HG02678 (cell line): Measurements from ENCODE around the gene TSKU.
"Not testable (repeated sequence)": the region's sequence is repeated elsewhere in the genome, so short reads cannot be mapped to it uniquely, and the experiment has no call there.

ENCODE experiments used
- ATAC-seq: cut with Tn5 transposase; IDR thresholded peaks from one replicate; pipeline ENCODE4 v1.9.1; 2021; ENCODE audit warnings: mild to moderate bottlenecking, moderate library complexity; ENCODE audit not compliant: unreplicated experiment

The TSKU gene

GRCh38 chr11:76799066-76799804 is 16.1 kb downstream of the TSKU start:
- ATAC-seq: peak; percentile 88

DNA sequence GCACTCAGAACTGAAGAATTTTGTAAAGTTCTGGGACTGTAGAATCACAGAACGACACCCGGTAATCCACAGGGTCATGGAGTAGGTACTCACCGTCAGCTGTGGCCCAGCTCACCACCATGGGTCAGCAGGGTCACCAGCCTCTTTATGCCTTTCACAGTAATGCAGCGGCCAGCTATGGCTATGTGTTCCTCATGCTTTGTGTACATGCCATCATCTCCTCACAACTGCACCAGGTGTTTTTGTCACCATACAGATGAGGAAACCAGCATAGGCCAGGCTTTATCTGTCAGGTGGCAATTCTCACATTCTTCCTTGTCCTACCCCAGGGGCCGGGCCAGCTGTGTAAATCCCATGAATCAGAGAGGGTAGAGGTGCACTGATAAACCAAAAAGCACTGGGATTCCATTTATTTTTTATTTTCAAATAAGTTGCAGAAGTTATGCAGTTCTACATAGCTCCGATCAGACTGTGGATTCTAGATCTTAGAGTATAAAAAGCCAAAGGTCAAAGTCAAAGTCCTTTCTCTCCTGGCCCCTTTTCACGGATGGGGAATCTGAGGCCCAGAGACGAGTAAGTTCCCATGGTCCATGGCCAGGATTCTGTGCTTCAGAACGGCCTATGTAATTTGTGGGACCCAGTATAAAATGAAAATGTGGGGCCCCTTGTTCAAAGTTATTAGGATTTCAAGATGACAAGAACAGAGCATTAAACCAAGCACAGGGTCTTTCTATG is 17.5 kb downstream of the TSKU start:
- ATAC-seq: no peak

DNA sequence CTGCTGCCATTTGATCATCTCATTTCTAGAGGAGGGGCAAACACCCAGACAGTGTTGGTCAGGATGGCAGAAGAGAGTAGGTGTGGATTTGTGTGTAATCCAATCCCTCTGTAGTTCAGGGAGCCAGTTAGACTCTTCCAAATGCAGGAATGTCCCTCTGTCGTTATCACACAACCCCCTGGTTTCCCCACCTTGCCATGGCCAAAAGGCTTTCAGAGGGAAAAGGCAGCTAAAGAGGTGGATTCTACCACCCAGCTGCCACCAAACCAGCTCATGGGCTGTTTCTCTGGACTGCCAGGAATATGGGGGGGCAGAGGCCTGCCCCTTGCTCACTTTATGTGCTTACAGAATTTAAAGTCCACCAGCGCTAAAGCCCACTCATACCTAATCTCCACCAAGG is 18.1 kb downstream of the TSKU start:
- no peak for ATAC-seq

DNA sequence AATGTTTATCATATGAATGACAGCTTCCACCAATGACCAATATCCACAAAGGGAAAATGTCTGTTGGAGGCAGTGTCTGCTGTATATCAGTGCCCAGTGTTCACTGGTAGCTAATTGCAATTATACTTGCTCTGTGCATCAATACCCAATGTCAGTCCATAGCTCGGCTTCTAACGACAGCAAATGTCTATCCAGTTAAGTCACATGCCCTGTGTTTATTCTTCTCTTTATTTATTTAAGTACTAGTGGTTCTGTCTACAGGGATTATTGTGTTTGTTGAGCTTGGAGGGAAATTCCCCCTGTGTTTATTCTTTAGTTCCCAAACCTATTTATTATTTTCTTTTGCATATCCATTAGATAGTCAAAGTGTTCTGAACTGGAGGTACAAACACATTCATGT is 18.6 kb downstream of the TSKU start:
- ATAC-seq: no peak

GRCh38 chr11:76802151-76802550 is 19.0 kb downstream of the TSKU start:
- ATAC-seq: no peak

DNA sequence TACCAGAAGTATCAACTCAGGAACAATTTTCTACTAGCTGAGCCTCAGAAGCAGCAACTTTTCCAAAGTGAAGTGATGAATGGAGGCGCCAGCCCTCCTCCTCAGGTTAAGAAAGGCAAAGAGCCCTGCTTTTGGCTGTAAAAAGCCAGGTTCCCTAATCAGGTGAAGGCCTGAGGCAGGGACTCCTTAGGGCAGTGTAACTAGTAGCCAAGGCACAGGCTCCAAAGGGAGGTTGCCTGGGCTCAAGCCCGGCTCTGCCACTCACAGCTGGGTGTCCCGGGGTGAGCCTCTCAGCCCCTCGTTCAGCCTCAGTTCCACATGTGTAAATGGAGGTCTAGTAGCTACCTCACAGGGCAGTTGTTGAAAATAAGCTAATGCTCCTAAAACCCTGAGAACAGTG is 19.5 kb downstream of the TSKU start:
- no peak for ATAC-seq

DNA sequence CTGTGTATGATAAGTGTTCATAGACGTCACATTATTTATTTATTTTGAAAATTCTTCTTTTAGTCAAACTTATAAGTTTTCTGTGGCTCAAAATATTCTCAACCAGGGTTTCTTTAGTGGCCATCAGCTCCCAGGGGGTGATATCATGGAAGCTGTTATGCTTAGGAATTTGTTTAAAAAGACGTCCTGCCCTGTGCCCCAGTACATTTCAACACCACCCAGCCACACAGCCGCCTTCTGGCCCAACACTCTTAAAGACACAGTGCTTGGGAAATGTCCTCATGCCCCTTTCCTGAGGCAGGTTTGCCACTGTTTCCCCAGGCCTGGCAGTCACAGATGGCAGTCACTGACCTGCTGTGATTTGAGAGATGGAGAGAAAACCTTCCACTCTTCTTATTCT is 19.9 kb downstream of the TSKU start:
- ATAC-seq: no peak

DNA sequence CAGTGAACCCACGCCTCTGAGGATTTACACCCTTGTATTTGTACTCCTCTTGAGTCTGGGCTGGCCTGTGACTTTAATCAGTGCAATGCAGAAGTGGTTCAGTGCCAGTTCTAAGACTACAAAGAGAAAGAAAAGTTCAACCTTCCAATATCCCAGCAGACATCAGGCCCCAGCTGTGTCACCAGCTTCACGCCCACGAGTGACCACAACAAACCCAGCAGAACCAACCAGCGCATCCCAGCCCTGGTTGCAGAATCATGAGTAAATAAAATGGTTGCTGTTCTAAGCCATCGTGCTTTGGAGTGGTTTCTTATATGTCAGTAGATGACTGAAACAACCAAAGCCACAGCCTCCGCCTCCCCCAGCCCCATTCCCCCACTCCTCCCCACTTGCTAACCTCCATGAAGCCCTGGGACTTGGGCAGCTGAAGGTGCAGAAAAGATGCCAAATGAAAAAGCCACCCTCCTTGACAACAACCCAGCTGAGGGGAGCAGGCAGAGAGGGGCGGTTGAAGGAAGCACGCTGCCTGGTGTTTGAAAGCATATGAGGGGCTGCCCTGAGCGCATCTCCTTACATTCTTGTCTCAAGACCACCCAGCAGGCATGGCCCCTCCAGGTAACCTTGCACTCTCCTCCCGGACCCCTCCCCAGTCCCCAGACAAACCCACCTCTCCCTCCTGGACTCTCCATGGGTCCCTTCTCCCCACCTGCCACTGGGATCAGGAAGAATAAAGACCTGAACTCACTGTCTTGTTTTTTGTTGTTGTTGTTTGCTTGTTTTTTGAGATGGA is 20.9 kb downstream of the TSKU start:
- ATAC-seq: no peak

DNA sequence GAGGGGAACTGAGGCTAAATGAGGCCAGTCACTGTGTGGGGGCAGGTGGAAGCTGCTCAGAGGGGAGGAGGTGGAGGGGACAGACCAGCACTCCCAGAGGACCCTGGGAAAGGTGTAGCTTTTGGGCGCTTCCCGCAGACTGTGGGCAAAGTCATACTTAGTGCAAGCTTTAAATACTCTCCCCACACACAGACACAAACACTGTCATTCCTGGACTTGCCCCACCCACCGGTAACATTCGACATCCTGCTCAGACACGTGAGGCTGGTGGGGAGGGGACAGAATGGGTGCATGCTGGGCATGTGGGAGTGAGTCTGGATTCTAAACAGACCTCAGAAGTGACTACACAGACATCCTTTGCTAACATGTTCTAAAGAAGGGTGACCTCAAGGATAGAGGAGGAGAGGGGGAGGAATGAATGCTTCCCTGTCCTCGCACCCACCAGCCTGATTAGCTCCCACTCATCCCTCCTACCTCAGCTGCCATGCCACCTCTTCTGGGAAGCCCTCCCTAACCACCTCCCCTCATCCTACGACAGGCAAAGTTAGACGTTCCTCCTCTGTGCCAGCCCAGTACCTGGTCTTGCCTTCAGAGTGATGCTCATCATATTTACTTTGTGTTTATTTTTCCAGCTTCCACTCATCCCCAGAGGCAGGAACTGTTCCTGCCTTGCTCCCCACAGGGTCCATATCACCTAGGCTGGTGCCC is 22.2 kb downstream of the TSKU start:
- no peak for ATAC-seq

- ATAC-seq: no peak
These were observed 23.0 kb downstream of the TSKU start for GRCh38 chr11:76806131-76806530.

DNA sequence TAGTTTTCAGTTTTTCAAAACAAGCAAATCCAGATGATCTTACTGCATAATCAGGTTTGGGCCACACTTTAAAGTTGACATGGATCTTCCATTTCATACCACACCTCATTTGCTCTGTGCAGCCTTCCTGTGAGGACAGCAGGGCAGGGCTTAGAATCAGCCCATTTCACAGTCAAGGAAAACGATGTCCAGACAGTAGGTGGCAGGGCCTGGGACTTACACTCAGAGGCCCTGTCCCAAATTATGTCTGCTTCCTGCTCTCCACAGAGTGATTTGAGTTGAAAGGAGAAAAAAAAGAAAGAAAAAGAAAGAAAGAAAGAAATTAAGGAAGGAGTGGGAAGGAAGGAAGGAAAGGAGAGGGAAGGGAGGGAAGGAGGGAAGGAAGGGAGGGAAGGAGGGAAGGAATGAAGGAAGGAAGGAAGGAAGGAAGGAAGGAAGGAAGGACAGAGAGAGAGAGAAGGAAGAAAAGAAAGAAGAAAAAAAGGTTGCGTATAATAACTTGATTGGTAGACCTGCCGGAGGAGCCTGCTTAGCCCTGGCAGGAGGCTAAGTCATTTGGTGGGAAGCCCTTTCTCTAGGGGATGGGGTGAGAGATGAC is 23.6 kb downstream of the TSKU start:
- no peak for ATAC-seq

DNA sequence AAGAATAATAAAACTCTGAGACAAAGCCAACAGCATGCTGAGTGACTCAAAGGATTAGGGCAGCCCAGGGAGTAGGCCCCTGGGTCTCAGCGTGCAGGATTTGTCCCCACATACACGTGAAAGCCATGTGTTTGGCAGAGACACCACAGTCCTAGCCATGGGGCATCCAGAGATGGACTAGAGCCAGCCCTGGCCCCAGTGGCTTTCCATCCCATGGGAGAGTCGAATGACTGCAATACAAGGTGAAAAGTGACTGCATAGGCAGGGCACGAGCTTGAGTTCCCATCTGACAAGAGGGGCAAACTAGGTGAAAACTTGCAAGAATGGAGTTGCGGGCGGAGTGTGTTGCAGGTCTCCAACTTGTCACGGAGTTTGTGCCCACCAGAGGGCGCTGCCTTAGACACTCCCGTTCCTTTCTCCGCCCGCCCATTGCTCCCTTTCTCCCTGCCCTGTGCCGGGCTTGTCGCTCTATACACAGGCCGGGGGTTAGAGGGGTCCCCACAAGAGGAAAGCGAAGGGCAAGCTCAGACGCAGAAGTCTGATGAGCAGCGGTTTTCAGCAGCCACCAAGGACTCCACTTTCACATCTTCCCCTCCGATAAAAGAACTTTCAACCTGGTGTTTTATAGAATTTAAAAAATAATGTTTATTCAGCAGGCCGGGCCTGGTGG is 24.2 kb downstream of the TSKU start:
- ATAC-seq: no peak

DNA sequence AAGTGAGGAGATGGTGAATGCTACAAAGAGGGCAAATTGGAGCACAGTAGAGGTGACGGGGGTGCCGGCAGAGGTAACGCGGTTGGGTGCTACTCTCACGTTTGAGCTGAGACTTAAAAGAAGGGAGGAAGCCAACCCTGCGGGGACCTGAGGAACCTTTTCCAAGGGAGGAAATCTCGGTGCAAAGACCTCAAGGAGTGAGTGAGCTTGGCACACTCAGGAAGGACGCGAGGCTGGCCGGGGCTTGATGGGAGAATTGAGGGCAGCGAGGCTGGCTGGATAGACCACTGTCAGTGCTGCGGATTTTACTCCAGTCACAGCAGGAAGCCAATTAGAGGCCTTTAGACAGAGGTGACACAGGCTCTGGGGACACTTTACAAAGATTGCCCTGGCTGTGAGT is 25.0 kb downstream of the TSKU start:
- no peak for ATAC-seq

DNA sequence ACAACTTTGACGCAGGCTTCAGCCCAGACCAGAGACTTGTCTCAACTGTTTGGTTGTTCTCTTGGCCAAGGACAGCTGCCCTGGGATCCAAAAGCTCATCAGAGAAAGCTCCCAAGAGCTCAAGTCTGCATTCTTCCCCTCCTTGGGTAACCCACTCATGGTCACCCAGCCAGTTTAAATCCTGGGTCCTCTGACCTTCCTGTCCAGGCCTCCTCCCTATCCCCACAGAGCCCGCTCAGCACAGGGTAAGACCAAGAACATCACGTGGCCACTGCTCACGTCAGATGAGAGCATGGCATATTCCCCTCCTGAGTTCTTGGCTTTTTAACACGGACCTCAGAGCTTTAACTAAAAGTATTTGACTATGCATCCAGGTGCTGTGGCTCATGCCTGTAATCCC is 25.8 kb downstream of the TSKU start:
- ATAC-seq: no peak

- ATAC-seq: no peak
These were observed 27.1 kb downstream of the TSKU start for GRCh38 chr11:76810151-76810853.

GRCh38 chr11:76811259-76811658 is 28.1 kb downstream of the TSKU start:
- no peak for ATAC-seq

GRCh38 chr11:76814414-76814813 is 31.3 kb downstream of the TSKU start:
- no peak for ATAC-seq

GRCh38 chr11:76815678-76816077 is 32.5 kb downstream of the TSKU start:
- ATAC-seq: not testable (repeated sequence)

DNA sequence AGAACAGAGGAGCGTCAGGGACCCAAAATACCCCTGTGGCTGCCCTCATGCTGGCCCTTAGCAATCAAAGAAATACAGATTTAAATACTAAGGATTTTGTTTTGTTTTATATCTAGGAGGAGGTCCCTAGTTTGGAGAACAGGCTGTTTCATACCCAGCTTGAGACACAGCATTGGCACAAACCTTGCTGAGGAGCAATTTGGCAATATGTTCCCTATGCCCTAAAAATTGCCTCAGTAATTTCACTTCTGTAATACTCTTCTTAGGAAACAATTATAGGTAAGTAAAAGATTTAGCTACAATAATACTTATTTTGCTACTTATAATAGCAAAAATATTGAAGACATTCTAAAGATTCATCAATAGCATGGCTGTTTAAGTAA is 37.0 kb downstream of the TSKU start:
- no peak for ATAC-seq

DNA sequence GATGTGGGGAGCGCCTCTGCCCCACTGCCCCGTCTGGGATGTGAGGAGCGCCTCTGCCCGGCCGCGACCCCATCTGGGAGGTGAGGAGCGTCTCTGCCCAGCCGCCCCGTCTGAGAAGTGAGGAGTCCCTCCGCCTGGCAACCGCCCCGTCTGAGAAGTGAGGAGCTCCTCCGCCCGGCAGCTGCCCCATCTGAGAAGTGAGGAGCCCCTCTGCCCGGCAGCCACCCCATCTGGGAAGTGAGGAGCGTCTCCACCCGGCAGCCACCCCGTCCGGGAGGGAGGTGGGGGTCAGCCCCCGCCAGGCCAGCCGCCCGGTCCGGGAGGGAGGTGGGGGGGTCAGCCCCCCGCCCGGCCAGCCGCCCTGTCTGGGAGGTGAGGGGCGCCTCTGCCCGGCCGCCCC is 38.2 kb downstream of the TSKU start:
- not testable (repeated sequence) for ATAC-seq
